Measurements from ENCODE around the gene NRCAM.

DNA sequence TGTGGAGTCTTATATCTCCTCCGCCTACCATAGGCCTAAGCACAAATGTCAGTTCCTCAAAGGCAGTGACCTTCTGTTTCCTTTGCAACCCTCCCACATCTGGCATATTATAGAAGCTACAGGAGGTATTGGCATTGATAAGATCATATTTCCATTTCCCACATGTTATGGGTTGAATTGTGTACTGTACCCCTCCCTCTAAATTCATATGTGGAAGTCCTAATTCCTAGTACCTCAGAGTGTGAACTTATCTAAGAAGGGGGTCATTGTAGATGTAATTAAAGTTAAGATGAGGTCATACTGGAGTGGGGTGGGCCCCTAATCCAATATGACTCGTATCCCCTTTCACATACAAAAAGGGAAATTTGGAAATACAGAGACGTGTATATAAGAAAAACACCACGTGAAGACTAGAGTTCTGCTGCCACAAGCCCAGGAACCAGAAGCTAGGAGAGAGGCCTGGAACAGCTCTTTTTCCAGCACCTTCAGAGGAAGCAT is 320.0 kb downstream of the NRCAM start:
- TF ChIP-seq, protein P1, sequence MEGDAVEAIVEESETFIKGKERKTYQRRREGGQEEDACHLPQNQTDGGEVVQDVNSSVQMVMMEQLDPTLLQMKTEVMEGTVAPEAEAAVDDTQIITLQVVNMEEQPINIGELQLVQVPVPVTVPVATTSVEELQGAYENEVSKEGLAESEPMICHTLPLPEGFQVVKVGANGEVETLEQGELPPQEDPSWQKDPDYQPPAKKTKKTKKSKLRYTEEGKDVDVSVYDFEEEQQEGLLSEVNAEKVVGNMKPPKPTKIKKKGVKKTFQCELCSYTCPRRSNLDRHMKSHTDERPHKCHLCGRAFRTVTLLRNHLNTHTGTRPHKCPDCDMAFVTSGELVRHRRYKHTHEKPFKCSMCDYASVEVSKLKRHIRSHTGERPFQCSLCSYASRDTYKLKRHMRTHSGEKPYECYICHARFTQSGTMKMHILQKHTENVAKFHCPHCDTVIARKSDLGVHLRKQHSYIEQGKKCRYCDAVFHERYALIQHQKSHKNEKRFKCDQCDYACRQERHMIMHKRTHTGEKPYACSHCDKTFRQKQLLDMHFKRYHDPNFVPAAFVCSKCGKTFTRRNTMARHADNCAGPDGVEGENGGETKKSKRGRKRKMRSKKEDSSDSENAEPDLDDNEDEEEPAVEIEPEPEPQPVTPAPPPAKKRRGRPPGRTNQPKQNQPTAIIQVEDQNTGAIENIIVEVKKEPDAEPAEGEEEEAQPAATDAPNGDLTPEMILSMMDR (IDR thresholded peaks at IDR 0.05) = no peak
- TF ChIP-seq POLR2A (IDR thresholded peaks at IDR 0.05) (no peak), POLR2AphosphoS5 (IDR thresholded peaks at IDR 0.05) (no peak), EP300 (IDR thresholded peaks at IDR 0.05) (no peak)

Measured in gastroesophageal sphincter (tissue), 3 donors.